A549 (cell line): Measurements from ENCODE around the gene RIMOC1. TPM values are rescaled to one million over a fixed set of nuclear protein-coding genes. Genes with fewer than 3 reads are reported as not detected.
"Not testable (repeated sequence)": the region's sequence is repeated elsewhere in the genome, so short reads cannot be mapped to it uniquely, and the experiment has no call there.

Source experiments
- ATAC-seq, 2 experiments: fragments of 200-7000 bp in 1 of 2; fragments of >200 bp in 1 of 2; cut with Nextera tagmentation in 1 of 2; cut with Tn5 transposase in 1 of 2; 3 replicates each; pipeline versions ENCODE4 v1.8.0 to v1.9.1; 2018 to 2020; ENCODE audit warnings: mild to moderate bottlenecking in 1 of 2, moderate library complexity in 1 of 2
- CTCF ChIA-PET: fragments of 300-600 bp; sonication (Branson Sonifier 250); formaldehyde crosslinking; extraction: SDS; loops from one replicate; lab custom pipeline; 2021; ENCODE audit warnings: antibody characterized with exemption, inconsistent platforms; lab: Yijun Ruan, JAX
- POLR2A ChIA-PET: fragments of 350-600 bp; formaldehyde crosslinking; extraction: SDS; loops from one replicate; lab custom pipeline; 2021; ENCODE audit warnings: antibody characterized with exemption, inconsistent platforms; lab: Yijun Ruan, JAX
- DNase-seq, 2 experiments: peaks; one replicate each; pipeline versions ENCODE4 v3.0.0 to v3.0.0-alpha.2; 2011 to 2016; ENCODE audit warnings: low read depth in 1 of 2, low spot score in 1 of 2
- FAIRE-seq: peaks from 2 replicates; lab custom pipeline; 2011; peaks lifted over from hg19 to GRCh38; lab: Jason Lieb, UNC
- H3K27ac ChIP-seq, 2 experiments: fragments of >200 bp; sonication (Bioruptor Twin); formaldehyde crosslinking; 3 replicates each; pipeline ENCODE4 v1.5.1; 2016 to 2017
- H3K4me1 ChIP-seq: fragments of >200 bp; sonication (Bioruptor Twin); formaldehyde crosslinking; 3 replicates; pipeline ENCODE4 v1.6.1; 2016
- H3K4me2 ChIP-seq: fragments of >200 bp; sonication (Bioruptor Twin); formaldehyde crosslinking; 3 replicates; pipeline ENCODE4 v1.6.1; 2016
- H3K4me3 ChIP-seq: fragments of >200 bp; sonication (Bioruptor Twin); formaldehyde crosslinking; 3 replicates; pipeline ENCODE4 v1.5.1; 2016
- H3K9me3 ChIP-seq: fragments of >200 bp; sonication (Bioruptor Twin); formaldehyde crosslinking; 3 replicates; pipeline ENCODE4 v1.6.1; 2016
- BCL3 ChIP-seq: fragments of >200 bp; sonication (Bioruptor Twin); formaldehyde crosslinking; IDR thresholded peaks from 3 replicates; pipeline ENCODE4 v1.6.1; 2016
- CBX2 ChIP-seq: fragments of 200-600 bp; sonication (generic); IDR thresholded peaks from 2 replicates; pipeline ENCODE4 v1.6.1; 2016; ENCODE audit warnings: low read depth, mild to moderate bottlenecking, borderline replicate concordance
- ESRRA ChIP-seq: fragments of 150-350 bp; IDR thresholded peaks from 2 replicates; pipeline ENCODE4 v1.6.1; 2014; ENCODE audit warnings: mild to moderate bottlenecking, low read length, borderline replicate concordance
- MAFK ChIP-seq: fragments of 450-650 bp; IDR thresholded peaks from 2 replicates; pipeline ENCODE4 v1.6.1; 2014; ENCODE audit not compliant: partially characterized antibody
- RAD21 ChIP-seq, 2 experiments: fragments of >200 bp in 1 of 2; sonication (Bioruptor Twin) in 1 of 2; formaldehyde crosslinking in 1 of 2; IDR thresholded peaks in 1 of 2; conservative IDR thresholded peaks in 1 of 2; 2 replicates in 1 of 2; 3 replicates in 1 of 2; pipeline ENCODE4 v1.6.1; 2012 to 2018; ENCODE audit warnings: inconsistent platforms in 1 of 2
- RFX5 ChIP-seq: fragments of 450-650 bp; IDR thresholded peaks from 2 replicates; pipeline ENCODE4 v1.7.1; 2014; ENCODE audit warnings: antibody characterized with exemption, mild to moderate bottlenecking, moderate library complexity
- ZNF302 ChIP-seq: fragments of 250-450 bp; sonication (Bioruptor Pico); IDR thresholded peaks from 2 replicates; pipeline ENCODE4 v1.9.0; 2021; ENCODE audit warnings: inconsistent platforms, mild to moderate bottlenecking, moderate library complexity
- ZSCAN20 ChIP-seq: fragments of 250-450 bp; sonication (Bioruptor Pico); IDR thresholded peaks from 2 replicates; pipeline ENCODE4 v1.8.0; 2022; ENCODE audit warnings: mild to moderate bottlenecking, moderate library complexity
- WGBS: methylation state at CpG from one replicate; pipeline ENCODE4 v1.1.6; 2017; ENCODE audit errors: missing lambda C conversion rate; 5-methylcytosine and 5-hydroxymethylcytosine counted together
- polyA plus RNA-seq, 4 experiments: library from polyadenylated mRNA; depleted of rRNA in 3 of 4; stranded (reverse); fragments of >200 nt; fragmentation: RNase III in 1 of 4; extraction: RNeasy Plus Mini Kit Qiagen cat#74134 plus additional on column Dnase treatment in 1 of 4; gene quantifications; 2 replicates in 3 of 4; 3 replicates in 1 of 4; pipeline ENCODE4 v1.2.3, GENCODE V29; 2011 to 2017

The RIMOC1 gene
- polyA plus RNA-seq, 2 of the 4 experiments (the other 2 are of a cell fraction) = 14.5 to 38.4 TPM

- H3K27ac ChIP-seq = no peak overlapping the region
- no peaks in the 10 kb centered on the region for H3K9me3 ChIP-seq
- no peak overlapping the region for H3K4me3 ChIP-seq
- ChIA-PET POLR2A (no interaction called here), CTCF (no interaction called here)
- 98% methylated on average over 1 of the region's 1 CpG for WGBS
- TF ChIP-seq CBX2 (no peak), MAFK (no peak)
- no peak overlapping the region for H3K4me2 ChIP-seq
- ATAC-seq (no peak), DNase-seq (no peak), FAIRE-seq (no peak)
- no peaks in the 10 kb centered on the region for H3K4me1 ChIP-seq
Observed at GRCh38 chr5:41940641-41941040, 36.5 kb downstream of the RIMOC1 start.

GRCh38 chr5:41945332-41945955, 41.3 kb downstream of the RIMOC1 start:
- DNase-seq, H3K4me1 ChIP-seq, H3K4me2 ChIP-seq, POLR2A ChIA-PET, H3K27ac ChIP-seq, FAIRE-seq, ATAC-seq, H3K4me3 ChIP-seq, CTCF ChIA-PET, H3K9me3 ChIP-seq: not testable (repeated sequence)
- WGBS = 90% methylated on average over 7 of the region's 7 CpGs

- DNase-seq (no peak), ATAC-seq (no peak), FAIRE-seq (no peak)
- TF ChIP-seq ESRRA (no peak), ZSCAN20 (no peak), BCL3 (no peak), MAFK (peak; percentile 50), RAD21 (conservative IDR thresholded peaks at IDR 0.05 in 1 of 2, IDR thresholded peaks at IDR 0.05 in 1 of 2) (no peak), ZNF302 (CRISPR knock-in tag) (no peak), RFX5 (no peak)
- CTCF ChIA-PET = no interaction called here
- no peak overlapping the region for H3K4me2 ChIP-seq
- no peaks in the 10 kb centered on the region for H3K4me1 ChIP-seq
- 16% methylated on average over 3 of the region's 3 CpGs for WGBS
- H3K27ac ChIP-seq = no peak overlapping the region
- no peaks in the 10 kb centered on the region for H3K9me3 ChIP-seq
- no peak overlapping the region for H3K4me3 ChIP-seq
- POLR2A ChIA-PET = no interaction called here
Observed at GRCh38 chr5:41951224-41951623, 47.1 kb downstream of the RIMOC1 start.

Other genes starting within 250 kb of the RIMOC1 start
- 1.6 and 2.6 TPM in 2 replicates for gene OXCT1, start 33.9 kb upstream of the RIMOC1 start, polyA plus RNA-seq (2011; rRNA removed)
- 3.0 to 4.6 TPM (median 3.9 TPM) in 3 replicates for gene OXCT1, start 33.9 kb upstream of the RIMOC1 start, polyA plus RNA-seq (2017; fragmentation: RNase III; extraction: RNeasy Plus Mini Kit Qiagen cat#74134 plus additional on column Dnase treatment)
- gene FBXO4, start 20.9 kb downstream of the RIMOC1 start, polyA plus RNA-seq (2011; rRNA removed) = 14.9 and 22.5 TPM in 2 replicates
- gene FBXO4, start 20.9 kb downstream of the RIMOC1 start, polyA plus RNA-seq (2017; fragmentation: RNase III; extraction: RNeasy Plus Mini Kit Qiagen cat#74134 plus additional on column Dnase treatment) = 9.0 to 11.8 TPM (median 9.8 TPM) in 3 replicates